Measurements from ENCODE around the gene MAP1LC3C. TPM values are rescaled to one million over a fixed set of nuclear protein-coding genes. Genes with fewer than 3 reads are reported as not detected.

Gene MAP1LC3C
- total RNA-seq, 2 donors from 2014 or later = not detected

DNA sequence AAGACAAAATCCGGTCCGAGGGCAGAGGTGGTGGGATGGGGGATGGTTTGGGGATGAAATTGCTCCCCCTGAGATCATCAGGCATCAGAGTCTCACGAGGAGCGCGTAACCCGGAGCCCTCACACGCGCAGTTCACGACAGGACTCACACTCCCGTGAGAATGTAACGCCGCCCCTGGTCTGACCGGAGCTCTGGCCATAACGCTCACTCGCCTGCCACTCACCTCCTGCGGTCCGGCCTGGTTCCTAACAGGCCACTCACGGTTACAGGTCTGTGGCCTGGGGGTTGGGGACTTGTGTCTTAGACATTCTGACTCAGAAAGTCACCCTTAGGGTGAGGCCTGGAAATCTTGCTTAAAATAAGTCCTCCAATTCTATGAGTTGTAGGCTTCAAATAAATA lies 19.8 kb downstream of the MAP1LC3C start:
- peaks cover 10% of the 10 kb centered on the region for H3K27me3 Mint-ChIP-seq
- DNase-seq (no peak), ATAC-seq (no peak)
- H3K4me3 Mint-ChIP-seq = no peak overlapping the region
- H3K4me1 Mint-ChIP-seq = no peaks in the 10 kb centered on the region
- no peak overlapping the region for H3K27ac Mint-ChIP-seq
- H3K36me3 Mint-ChIP-seq (ENCODE audit: low read depth) = no peaks in the 10 kb centered on the region
- H3K9me3 ChIP-seq (ENCODE audit: control insufficient read depth, low read length, poor library complexity, severe bottlenecking) = no peaks in the 10 kb centered on the region

DNA sequence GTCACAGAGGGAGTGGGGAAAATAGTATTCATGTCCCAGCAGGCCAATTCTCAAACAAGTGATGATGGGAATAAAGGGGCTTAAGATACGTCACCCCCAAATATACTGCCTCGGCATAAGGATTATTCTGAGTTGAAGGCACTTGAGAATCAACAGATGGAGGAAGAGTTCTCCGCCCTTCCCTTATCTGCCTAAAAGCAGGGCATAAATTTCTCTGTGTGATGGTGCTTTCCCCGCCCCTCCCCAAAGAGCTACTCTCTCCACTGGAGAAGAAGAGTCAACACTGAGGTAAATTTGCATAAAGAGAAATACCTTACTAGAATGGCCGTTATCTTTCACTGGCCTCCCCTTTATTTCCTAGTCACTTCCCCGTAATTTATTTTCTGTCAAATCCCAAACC lies 22.7 kb downstream of the MAP1LC3C start:
- no peak overlapping the region for H3K4me3 Mint-ChIP-seq
- H3K4me1 Mint-ChIP-seq = no peaks in the 10 kb centered on the region
- DNase-seq (no peak), ATAC-seq (no peak)
- no peak overlapping the region for H3K27ac Mint-ChIP-seq
- H3K36me3 Mint-ChIP-seq (ENCODE audit: low read depth) = no peaks in the 10 kb centered on the region
- peaks cover 18% of the 10 kb centered on the region for H3K27me3 Mint-ChIP-seq
- H3K9me3 ChIP-seq (ENCODE audit: control insufficient read depth, low read length, poor library complexity, severe bottlenecking) = no peaks in the 10 kb centered on the region

DNA sequence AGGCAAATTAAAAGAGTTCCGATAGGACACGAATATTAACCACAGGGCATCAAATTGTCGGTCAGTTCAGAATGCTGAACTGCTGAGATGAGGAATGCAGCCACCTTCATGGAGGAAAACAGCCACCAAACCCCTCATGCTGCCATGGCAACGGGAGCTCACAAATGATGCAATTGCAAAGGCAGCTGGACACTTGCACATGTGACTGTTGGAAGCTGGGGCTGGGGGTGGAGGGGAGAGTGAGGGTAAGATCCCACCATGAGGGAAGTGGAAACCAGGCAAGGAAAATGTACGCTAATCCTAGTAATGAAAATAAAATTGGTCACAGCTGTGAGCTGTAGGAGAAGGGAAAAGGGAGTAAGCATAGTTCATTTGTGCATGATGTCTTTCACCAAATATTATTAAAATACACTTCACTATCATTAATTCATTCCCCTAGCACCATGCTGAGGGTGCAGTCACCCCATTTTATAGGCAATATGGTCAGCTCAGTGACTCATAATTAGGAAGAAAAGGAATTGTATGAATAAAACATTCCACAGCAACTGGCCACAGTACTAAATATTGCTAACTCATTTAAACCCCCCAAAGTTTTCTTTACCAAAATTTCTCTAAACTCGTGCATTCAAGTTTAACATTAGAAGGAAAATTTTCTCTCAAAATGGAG lies 26.1 kb downstream of the MAP1LC3C start:
- Mint-ChIP-seq H3K4me3 (no peak overlapping the region), H3K27me3 (peaks cover 14% of the 10 kb centered on the region), H3K4me1 (no peaks in the 10 kb centered on the region), H3K36me3 (ENCODE audit: low read depth) (no peaks in the 10 kb centered on the region), H3K27ac (no peak overlapping the region)
- H3K9me3 ChIP-seq (ENCODE audit: control insufficient read depth, low read length, poor library complexity, severe bottlenecking) = no peaks in the 10 kb centered on the region
- ATAC-seq (no peak), DNase-seq (no peak)

DNA sequence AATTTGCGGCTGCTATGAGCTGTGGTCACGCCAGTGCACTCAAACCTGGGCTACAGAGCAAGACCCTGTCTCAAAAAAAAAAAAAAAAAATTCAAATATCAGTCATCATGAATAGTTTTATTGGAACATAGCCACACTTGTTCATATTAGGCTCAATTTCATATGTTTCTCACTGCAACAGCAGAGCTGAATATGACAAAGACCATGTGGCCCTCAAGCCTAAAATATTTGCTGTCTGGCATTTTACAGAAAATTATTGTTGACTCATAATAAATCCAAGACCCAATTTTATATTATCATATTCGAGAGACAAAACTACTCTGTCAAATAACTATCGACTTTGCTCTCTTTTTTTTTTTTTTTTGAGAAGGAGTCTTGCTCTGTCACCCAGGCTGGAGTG lies 30.3 kb downstream of the MAP1LC3C start:
- DNase-seq (no peak), ATAC-seq (no peak)
- H3K9me3 ChIP-seq (ENCODE audit: control insufficient read depth, low read length, poor library complexity, severe bottlenecking) = no peaks in the 10 kb centered on the region
- H3K36me3 Mint-ChIP-seq (ENCODE audit: low read depth) = no peaks in the 10 kb centered on the region
- no peak overlapping the region for H3K4me3 Mint-ChIP-seq
- peaks cover 7% of the 10 kb centered on the region for H3K27me3 Mint-ChIP-seq
- no peak overlapping the region for H3K27ac Mint-ChIP-seq
- no peaks in the 10 kb centered on the region for H3K4me1 Mint-ChIP-seq

- Mint-ChIP-seq H3K4me3 (no peak overlapping the region), H3K36me3 (ENCODE audit: low read depth) (no peaks in the 10 kb centered on the region), H3K4me1 (no peaks in the 10 kb centered on the region), H3K27ac (no peak overlapping the region), H3K27me3 (no peaks in the 10 kb centered on the region)
- no peak for ATAC-seq
- no peak for DNase-seq
- H3K9me3 ChIP-seq (ENCODE audit: control insufficient read depth, low read length, poor library complexity, severe bottlenecking) = no peaks in the 10 kb centered on the region
Observed at GRCh38 chr1:241964550-241965282, 34.2 kb downstream of the MAP1LC3C start.

GRCh38 chr1:241963722-241964121 lies 35.2 kb downstream of the MAP1LC3C start:
- Mint-ChIP-seq H3K36me3 (ENCODE audit: low read depth) (no peaks in the 10 kb centered on the region), H3K27me3 (no peaks in the 10 kb centered on the region)

GRCh38 chr1:241962153-241962552 lies 36.7 kb downstream of the MAP1LC3C start:
- Mint-ChIP-seq H3K27ac (no peak overlapping the region), H3K36me3 (ENCODE audit: low read depth) (no peaks in the 10 kb centered on the region)

More at GRCh38 chr1:241963722-241964121, 35.2 kb downstream of the MAP1LC3C start:
- no peak overlapping the region for H3K27ac Mint-ChIP-seq
- no peaks in the 10 kb centered on the region for H3K9me3 ChIP-seq (ENCODE audit: control insufficient read depth, low read length, poor library complexity, severe bottlenecking)
- DNase-seq = no peak
- no peak for ATAC-seq
- H3K4me3 Mint-ChIP-seq = no peak overlapping the region
- no peaks in the 10 kb centered on the region for H3K4me1 Mint-ChIP-seq

DNA sequence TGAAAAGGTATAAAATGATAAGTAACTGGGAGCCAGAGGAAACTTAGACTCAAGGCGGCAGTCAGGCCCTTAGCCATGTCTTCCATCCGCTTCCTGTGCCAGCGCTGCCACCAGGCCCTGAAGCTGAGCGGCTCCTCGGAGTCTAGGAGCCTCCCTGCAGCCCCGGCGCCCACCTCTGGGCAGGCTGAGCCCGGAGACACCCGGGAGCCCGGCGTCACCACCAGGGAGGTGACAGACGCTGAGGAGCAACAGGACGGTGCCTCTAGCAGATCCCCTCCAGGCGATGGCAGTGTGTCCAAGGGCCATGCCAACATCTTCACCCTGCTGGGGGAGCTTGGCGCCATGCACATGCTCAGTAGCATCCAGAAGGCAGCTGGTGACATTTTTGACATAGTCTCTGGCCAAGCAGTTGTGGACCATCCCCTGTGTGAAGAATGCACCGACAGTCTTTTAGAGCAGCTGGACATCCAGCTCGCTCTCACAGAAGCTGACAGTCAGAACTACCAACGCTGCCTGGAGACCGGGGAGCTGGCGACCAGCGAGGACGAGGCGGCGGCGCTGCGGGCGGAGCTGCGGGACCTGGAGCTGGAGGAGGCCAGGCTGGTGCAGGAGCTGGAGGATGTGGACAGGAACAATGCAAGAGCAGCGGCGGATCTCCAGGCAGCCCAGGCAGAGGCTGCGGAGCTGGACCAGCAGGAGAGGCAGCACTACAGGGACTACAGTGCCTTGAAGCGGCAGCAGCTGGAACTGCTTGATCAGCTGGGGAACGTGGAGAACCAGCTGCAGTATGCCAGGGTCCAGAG lies 41.0 kb downstream of the MAP1LC3C start, which contains the start of gene BECN2:
TSS of gene BECN2 (plus strand) at position 76 of the 803 bp plus-strand sequence. CDS start at position 76, 0 bp downstream.
- Mint-ChIP-seq H3K4me3 (no peak within 1 kb of the TSS), H3K36me3 (ENCODE audit: low read depth) (no peaks in the 10 kb centered on the region), H3K4me1 (no peaks in the 10 kb centered on the region), H3K27ac (no peak within 1 kb of the TSS), H3K27me3 (no peaks in the 10 kb centered on the region)
- no peaks in the 10 kb centered on the region for H3K9me3 ChIP-seq (ENCODE audit: control insufficient read depth, low read length, poor library complexity, severe bottlenecking)
- DNase-seq = no peak
- no peak for ATAC-seq

More at GRCh38 chr1:241962153-241962552, 36.7 kb downstream of the MAP1LC3C start:
- Mint-ChIP-seq H3K4me3 (no peak overlapping the region), H3K27me3 (no peaks in the 10 kb centered on the region), H3K4me1 (no peaks in the 10 kb centered on the region)
- DNase-seq = no peak
- no peaks in the 10 kb centered on the region for H3K9me3 ChIP-seq (ENCODE audit: control insufficient read depth, low read length, poor library complexity, severe bottlenecking)
- ATAC-seq = no peak

- Mint-ChIP-seq H3K36me3 (ENCODE audit: low read depth) (no peaks in the 10 kb centered on the region), H3K27ac (no peak overlapping the region), H3K4me1 (no peaks in the 10 kb centered on the region), H3K4me3 (no peak overlapping the region), H3K27me3 (peaks cover 6% of the 10 kb centered on the region)
- DNase-seq (no peak), ATAC-seq (no peak)
- H3K9me3 ChIP-seq (ENCODE audit: control insufficient read depth, low read length, poor library complexity, severe bottlenecking) = no peaks in the 10 kb centered on the region
Observed at GRCh38 chr1:241950390-241950789, 48.5 kb downstream of the MAP1LC3C start.

GRCh38 chr1:241947354-241947753 lies 51.5 kb downstream of the MAP1LC3C start:
- H3K27me3 Mint-ChIP-seq = peaks cover 6% of the 10 kb centered on the region
- no peaks in the 10 kb centered on the region for H3K9me3 ChIP-seq (ENCODE audit: control insufficient read depth, low read length, poor library complexity, severe bottlenecking)
- ATAC-seq (no peak), DNase-seq (no peak)
- H3K27ac Mint-ChIP-seq = no peak overlapping the region
- H3K36me3 Mint-ChIP-seq (ENCODE audit: low read depth) = no peaks in the 10 kb centered on the region
- no peaks in the 10 kb centered on the region for H3K4me1 Mint-ChIP-seq
- H3K4me3 Mint-ChIP-seq = no peak overlapping the region

Other genes with a start within 250 kb of the MAP1LC3C start
- gene EXO1, start 150.9 kb downstream of the MAP1LC3C start, total RNA-seq = 1 to 10 TPM; 1.4 to 1.7 TPM
- not detected for gene BECN2, start 41.3 kb downstream of the MAP1LC3C start, total RNA-seq